Stomach (tissue), 4 donors: Measurements from ENCODE around the gene SGO1.
"Not testable (repeated sequence)": the region's sequence is repeated elsewhere in the genome, so short reads cannot be mapped to it uniquely, and the experiment has no call there.

Experiments
- CTCF ChIP-seq, 7 experiments: fragments of 450-650 bp in 4 of 7; fragments of 200-600 bp in 3 of 7; sonication (generic) in 3 of 7; IDR thresholded peaks; one replicate each; pipeline ENCODE4 v1.5.1; 2016 to 2019; ENCODE audit warnings: antibody characterized with exemption in 7 of 7, control low read depth in 2 of 7, mild to moderate bottlenecking in 1 of 7
- POLR2A ChIP-seq, 4 donors: fragments of 450-650 bp; IDR thresholded peaks; one replicate each; pipeline ENCODE4 v1.6.1; 2016; ENCODE audit warnings: antibody characterized with exemption in 4 of 4, control low read depth in 2 of 4, mild to moderate bottlenecking in 1 of 4, moderate library complexity in 1 of 4
- POLR2AphosphoS5 ChIP-seq, 3 donors: sonication (generic); formaldehyde crosslinking; IDR thresholded peaks; one replicate each; pipeline ENCODE4 v1.6.1; 2016; ENCODE audit warnings: antibody characterized with exemption in 3 of 3

- not testable (repeated sequence) for TF ChIP-seq CTCF, POLR2A, POLR2AphosphoS5 (IDR thresholded peaks at IDR 0.05)
Measured at GRCh38 chr3:20205898-20206297, 19.9 kb upstream of the SGO1 start.
